ENCODE data around the gene SARDH.

GRCh38 chr9:133767008-133767407 is 28.9 kb upstream of the SARDH start:
- TF ChIP-seq CTCF (conservative IDR thresholded peaks at IDR 0.05; ENCODE audit: low read length): no peak
- TF ChIP-seq EZH2phosphoT487 (IDR thresholded peaks at IDR 0.05; ENCODE audit: borderline replicate concordance): no peak
